PFSK-1 (cell line): ENCODE results near the gene MRPS9.

Experiments
- FOXP2 ChIP-seq: optimal IDR thresholded peaks from 2 replicates; pipeline ENCODE3; 2011; ENCODE audit warnings: borderline replicate concordance, control low read depth, inconsistent platforms; ENCODE audit not compliant: insufficient read depth; ENCODE audit errors: extremely low read length, extremely low read depth
- POLR2AphosphoS5 ChIP-seq: IDR thresholded peaks from 2 replicates; pipeline ENCODE4 v1.6.1; 2012; ENCODE audit warnings: low read depth, mild to moderate bottlenecking, control low read depth, low read length, moderate library complexity
- REST ChIP-seq, 2 experiments: IDR thresholded peaks; 2 replicates each; pipeline versions ENCODE4 v1.6.1 to v1.8.0; 2011 to 2012; ENCODE audit warnings: low read depth in 2 of 2, low read length in 2 of 2, control low read depth in 1 of 2, inconsistent platforms in 1 of 2, mild to moderate bottlenecking in 1 of 2, moderate library complexity in 1 of 2; ENCODE audit not compliant: insufficient read depth in 1 of 2
- SIN3A ChIP-seq: IDR thresholded peaks from 2 replicates; pipeline ENCODE4 v1.6.1; 2012; ENCODE audit warnings: mild to moderate bottlenecking, low read length, moderate library complexity, borderline replicate concordance; ENCODE audit not compliant: insufficient read depth
- TAF1 ChIP-seq: IDR thresholded peaks from 2 replicates; pipeline ENCODE4 v1.6.1; 2012; ENCODE audit warnings: low read length, control low read depth, borderline replicate concordance; ENCODE audit not compliant: insufficient read depth

GRCh38 chr2:105129722-105130232 is 91.9 kb downstream of the MRPS9 start:
- TF ChIP-seq TAF1 (no peak), POLR2AphosphoS5 (no peak), REST (IDR thresholded peaks at IDR 0.05; ENCODE audit: insufficient read depth in 1 of 2, low read depth in 2 of 2, low read length in 2 of 2) (no peak), FOXP2 (no peak), SIN3A (no peak)
